NCI-H128 (cell line): Measurements from ENCODE around the gene CLTRN.

Source experiments
- DNase-seq: peaks from one replicate; lab custom pipeline; 2025; ENCODE audit not compliant: unreplicated experiment; lab: John Stamatoyannopoulos, UW

Gene CLTRN

DNA sequence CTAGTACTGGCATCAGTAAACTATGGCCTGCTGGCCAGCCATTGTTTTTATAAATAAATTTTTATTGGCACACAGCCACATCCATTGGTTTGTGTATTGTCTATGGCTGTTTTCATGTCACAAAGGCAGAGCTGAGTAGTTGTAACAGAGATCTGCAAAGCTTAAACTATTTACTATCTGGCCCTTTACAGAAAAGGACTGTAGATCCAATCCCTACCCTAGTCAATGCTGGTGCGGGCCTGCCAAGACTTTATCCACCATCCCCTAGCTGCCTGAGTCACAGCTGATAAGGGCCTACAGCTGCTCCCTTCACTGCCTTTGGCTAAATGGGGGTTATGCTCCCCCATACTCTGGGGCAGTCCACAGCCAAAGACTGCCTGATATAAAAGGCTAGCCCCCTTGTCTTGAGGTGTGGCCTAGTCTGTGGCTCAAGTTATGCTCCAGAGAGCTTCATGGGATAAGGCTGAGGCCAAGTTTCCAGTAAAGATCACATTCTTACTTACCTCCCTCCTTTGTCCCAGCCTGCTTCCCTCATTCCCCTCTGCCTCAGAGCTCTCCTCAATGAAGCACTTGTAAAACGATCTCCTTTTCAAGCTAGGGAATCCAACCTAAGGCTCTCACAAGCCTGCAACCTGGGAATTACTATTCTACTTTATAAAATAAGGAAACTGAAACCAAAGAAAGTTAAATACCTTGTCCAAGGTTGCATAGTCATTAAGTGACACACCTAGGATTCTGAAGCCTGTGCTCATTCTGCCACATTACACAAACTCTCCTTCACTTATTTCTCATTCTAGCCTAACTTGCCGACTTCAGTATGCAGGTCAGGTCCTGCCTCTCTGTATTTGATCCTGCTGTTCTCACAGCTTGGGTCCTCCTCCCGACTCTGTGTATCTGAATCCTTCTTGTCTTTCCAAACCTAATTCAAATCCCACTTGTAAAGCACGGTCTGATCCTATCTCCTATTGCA lies 84.5 kb downstream of the CLTRN start:
- DNase-seq: no peak
